HL-60/S4 treated with phorbol 12-myristate 13-acetate at 8.2 ng/mL for 4 days and 3 days (cell line): ENCODE data around the gene ALDH1L1.

Source experiments
- in situ Hi-C: fragments of 300-500 bp; cut with MboI; formaldehyde crosslinking; loops from 2 replicates; pipeline ENCODE4 v1.15.0; 2022; ENCODE audit warnings: low sequenced_read_pairs

ALDH1L1 gene

DNA sequence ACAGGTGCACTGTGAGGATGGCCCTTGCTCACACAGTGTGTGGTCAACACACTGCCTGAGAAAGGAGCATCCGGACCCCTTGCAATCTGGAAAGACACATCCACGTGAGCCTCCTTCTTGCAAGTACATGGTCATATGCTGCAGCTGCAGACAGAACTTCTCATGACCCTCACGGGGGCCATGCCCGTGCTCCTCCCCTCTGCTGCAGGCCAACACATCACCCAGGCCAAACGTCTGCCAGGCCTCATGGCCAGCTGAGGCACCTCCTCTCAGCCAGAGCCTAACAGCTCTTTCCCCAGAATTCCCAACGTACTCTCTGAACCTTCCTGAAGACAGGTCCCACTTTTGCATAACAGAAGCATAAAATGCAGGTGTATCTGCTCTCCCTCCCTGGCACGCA lies 121.7 kb downstream of the ALDH1L1 start:
- in situ Hi-C loops, result no loop called here

GRCh38 chr3:126057936-126058335 lies 122.5 kb downstream of the ALDH1L1 start:
- in situ Hi-C loops, result no loop called here

DNA sequence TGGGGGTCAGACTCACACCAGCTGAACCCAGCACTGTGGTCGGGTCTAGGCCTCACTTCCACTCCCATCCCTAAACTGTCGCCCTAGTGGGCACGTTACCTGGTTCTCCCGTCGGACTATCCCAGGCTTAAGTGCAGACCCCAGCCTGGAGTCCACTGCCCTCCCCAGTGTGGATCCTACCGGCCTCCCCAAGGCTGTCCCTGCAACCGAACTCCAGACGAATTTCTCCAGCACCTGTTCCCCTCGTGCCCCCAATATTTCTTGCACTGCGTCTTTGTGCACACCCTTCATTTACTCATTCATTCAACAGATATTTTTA lies 122.9 kb downstream of the ALDH1L1 start:
- in situ Hi-C loops, result no loop called here

GRCh38 chr3:126056681-126057500 lies 123.5 kb downstream of the ALDH1L1 start:
- in situ Hi-C loops, result no loop called here

- in situ Hi-C loops, result no loop called here
Observed at GRCh38 chr3:126056088-126056487, 124.3 kb downstream of the ALDH1L1 start.

DNA sequence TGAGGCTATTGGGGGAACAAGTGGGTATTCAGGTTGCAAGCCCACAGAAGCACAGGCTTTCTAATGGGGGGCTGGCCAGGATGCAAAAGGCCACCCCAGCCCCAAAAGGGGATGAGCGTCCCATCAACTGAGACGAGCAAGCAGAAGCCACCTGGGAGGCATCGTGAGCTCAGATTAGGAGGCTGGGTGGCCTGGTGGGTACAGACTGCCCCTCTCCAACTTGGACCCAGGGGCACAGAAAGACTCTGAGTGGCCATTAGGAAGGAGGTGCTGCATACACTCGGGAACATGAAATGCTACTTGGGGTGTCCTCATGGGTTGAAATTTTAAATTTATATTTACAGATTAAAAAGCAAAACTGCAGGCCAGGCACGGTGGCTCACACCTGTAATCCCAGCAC lies 125.5 kb downstream of the ALDH1L1 start:
- in situ Hi-C loops, result no loop called here

GRCh38 chr3:126053949-126054569 lies 126.3 kb downstream of the ALDH1L1 start:
- in situ Hi-C loops, result no loop called here
